Thoracic aorta (tissue), 2 donors: ENCODE results near the gene MTMR1. TPM values are rescaled to one million over a fixed set of nuclear protein-coding genes. Genes with fewer than 3 reads are reported as not detected.

Source experiments
- ATAC-seq: fragments of 150-250 bp; one replicate; pipeline ENCODE4 v1.8.0; 2017; ENCODE audit warnings: low read depth; ENCODE audit not compliant: insufficient number of reproducible peaks, low FRiP score
- DNase-seq: peaks from one replicate; pipeline ENCODE4 v3.0.0-alpha.2; 2020; ENCODE audit warnings: low spot score
- H3K27ac ChIP-seq, 2 donors: fragments of 200-600 bp; sonication (generic); 1 replicate in 1 of 2; 2 replicates in 1 of 2; pipeline ENCODE4 v1.5.1; 2016; ENCODE audit warnings: mild to moderate bottlenecking in 2 of 2, moderate library complexity in 2 of 2
- H3K27me3 ChIP-seq: fragments of 200-600 bp; sonication (generic); replicated peaks from 2 replicates; pipeline ENCODE4 v1.6.0; 2016; ENCODE audit warnings: mild to moderate bottlenecking; ENCODE audit not compliant: insufficient read depth
- H3K36me3 ChIP-seq: fragments of 200-600 bp; sonication (generic); one replicate; pipeline ENCODE4 v1.5.1; 2016
- H3K4me1 ChIP-seq, 2 donors: fragments of 200-600 bp; sonication (generic); 1 replicate in 1 of 2; 2 replicates in 1 of 2; pipeline versions ENCODE4 v1.5.1 to v1.6.0; 2016; ENCODE audit warnings: low read depth in 2 of 2, mild to moderate bottlenecking in 1 of 2; ENCODE audit not compliant: control insufficient read depth in 1 of 2
- H3K4me3 ChIP-seq: fragments of 200-600 bp; sonication (generic); 2 replicates; pipeline ENCODE4 v1.5.1; 2016; ENCODE audit warnings: mild to moderate bottlenecking
- H3K9me3 ChIP-seq: fragments of 200-600 bp; sonication (generic); 2 replicates; pipeline ENCODE4 v1.5.1; 2016
- total RNA-seq, 2 donors: library from RNA; depleted of rRNA; stranded (reverse); fragments of >200 nt; gene quantifications; one replicate each; pipeline versions ENCODE4 v1.1.0 to v1.2.3, GENCODE V29; 2016
- TF ChIP-seq, protein P1 (sequence below): fragments of 200-600 bp; sonication (generic); IDR thresholded peaks from one replicate; pipeline ENCODE4 v1.5.1; 2019; ENCODE audit warnings: antibody characterized with exemption

The MTMR1 gene
- total RNA-seq, 2 donors from 2014 or later, result 26.5 to 31.5 TPM

DNA sequence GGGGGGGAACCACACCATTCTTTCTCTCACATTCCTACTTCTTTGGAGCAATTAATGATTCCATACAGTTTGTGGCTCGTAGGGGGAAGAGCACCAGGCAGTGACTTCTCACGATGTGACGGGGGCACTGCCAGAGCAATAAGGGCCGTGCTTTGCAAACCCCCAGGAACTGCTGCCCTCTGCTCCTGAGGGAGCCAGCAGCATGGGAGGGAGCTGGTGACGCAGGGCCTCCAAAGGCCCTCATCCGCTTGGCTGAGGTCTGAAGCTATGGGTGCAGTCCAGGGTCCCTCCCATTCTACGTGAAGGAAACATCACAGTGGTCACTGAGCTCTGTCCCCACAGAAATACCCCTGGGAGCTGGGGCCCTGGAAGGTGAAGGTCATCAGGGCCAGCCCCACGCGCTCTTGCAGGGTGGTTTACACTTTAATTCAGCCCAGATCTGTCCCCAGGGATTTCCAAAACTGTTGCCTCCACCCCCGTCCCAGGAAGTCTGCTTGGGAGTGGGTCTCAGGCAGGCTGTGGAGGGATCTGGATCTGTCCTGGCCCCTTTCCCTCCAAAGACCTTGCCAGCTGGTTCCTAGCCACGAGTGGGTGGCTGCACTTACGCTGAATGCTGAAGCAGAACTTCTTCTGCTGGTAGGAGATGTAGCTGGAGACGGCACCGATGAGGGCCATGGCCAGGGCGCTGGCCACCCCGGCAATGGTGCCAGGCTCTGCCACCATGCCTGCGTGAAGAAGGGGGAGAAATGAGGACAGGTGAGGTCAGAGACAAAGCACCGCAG lies 82.6 kb downstream of the MTMR1 start:
- Histone ChIP-seq H3K36me3 (no peaks in the 10 kb centered on the region), H3K9me3 (no peaks in the 10 kb centered on the region), H3K27me3 (no peaks in the 10 kb centered on the region), H3K4me1 (no peaks in the 10 kb centered on the region), H3K27ac (no peak overlapping the region), H3K4me3 (no peak overlapping the region)
- TF ChIP-seq, protein P1, sequence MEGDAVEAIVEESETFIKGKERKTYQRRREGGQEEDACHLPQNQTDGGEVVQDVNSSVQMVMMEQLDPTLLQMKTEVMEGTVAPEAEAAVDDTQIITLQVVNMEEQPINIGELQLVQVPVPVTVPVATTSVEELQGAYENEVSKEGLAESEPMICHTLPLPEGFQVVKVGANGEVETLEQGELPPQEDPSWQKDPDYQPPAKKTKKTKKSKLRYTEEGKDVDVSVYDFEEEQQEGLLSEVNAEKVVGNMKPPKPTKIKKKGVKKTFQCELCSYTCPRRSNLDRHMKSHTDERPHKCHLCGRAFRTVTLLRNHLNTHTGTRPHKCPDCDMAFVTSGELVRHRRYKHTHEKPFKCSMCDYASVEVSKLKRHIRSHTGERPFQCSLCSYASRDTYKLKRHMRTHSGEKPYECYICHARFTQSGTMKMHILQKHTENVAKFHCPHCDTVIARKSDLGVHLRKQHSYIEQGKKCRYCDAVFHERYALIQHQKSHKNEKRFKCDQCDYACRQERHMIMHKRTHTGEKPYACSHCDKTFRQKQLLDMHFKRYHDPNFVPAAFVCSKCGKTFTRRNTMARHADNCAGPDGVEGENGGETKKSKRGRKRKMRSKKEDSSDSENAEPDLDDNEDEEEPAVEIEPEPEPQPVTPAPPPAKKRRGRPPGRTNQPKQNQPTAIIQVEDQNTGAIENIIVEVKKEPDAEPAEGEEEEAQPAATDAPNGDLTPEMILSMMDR, result no peak
- ATAC-seq (no peak), DNase-seq (no peak)

DNA sequence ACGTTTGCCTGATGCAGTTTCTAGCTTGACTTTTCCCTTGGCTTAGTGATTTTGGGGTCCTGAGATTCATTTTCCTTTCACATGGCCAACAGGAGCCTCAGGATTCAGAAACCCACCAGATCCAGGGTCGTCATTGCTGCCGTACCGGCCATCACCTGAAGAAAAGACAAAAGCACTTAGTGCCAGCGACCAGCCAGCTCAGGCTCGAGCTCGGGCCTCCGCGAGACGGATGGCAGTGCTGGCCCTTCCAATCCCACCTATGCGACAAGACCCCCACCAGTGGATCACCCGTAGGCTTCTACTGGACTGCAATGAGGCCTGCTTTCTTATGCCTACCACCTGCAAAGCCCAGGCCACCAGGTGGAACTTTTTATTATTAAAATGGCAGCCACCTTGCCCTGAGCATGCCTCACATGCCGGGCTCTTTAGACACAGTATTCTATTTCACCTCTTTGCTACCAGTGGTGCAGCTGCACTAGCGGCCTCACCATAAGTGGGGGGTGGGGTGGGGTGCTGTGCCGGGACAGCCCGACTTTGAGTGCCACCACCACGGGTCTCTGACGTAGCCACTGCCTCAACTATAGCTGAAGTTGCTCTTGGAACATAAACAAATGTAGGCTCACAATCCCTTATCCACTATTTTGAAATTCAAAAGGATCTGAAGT lies 84.3 kb downstream of the MTMR1 start:
- H3K4me3 ChIP-seq, result no peak overlapping the region
- DNase-seq, result no peak
- H3K4me1 ChIP-seq, result no peaks in the 10 kb centered on the region
- H3K27me3 ChIP-seq, result no peaks in the 10 kb centered on the region
- no peaks in the 10 kb centered on the region for H3K36me3 ChIP-seq
- TF ChIP-seq, protein P1, result no peak
- H3K9me3 ChIP-seq, result no peaks in the 10 kb centered on the region
- H3K27ac ChIP-seq, result no peak overlapping the region
- no peak for ATAC-seq

DNA sequence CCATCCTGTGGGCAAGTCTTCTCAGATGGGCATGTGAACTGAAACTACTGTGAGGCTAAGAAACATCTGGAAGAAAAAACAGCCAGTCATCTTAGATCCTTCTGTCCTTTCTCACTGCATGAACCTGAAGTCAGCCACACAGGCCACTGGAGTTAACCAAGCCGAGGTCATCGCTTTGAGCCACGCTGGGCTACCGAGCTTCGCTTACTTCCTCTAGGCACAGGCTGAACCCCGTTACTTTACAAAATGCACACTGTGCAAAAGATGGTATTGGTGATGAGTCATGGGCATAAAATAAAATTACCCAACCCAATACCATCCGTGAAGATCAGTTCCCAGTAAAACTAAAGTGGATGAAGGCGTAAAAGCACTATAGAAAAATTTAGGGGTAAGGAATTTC lies 86.2 kb downstream of the MTMR1 start:
- H3K27me3 ChIP-seq, result no peaks in the 10 kb centered on the region
- ATAC-seq (no peak), DNase-seq (no peak)
- H3K4me1 ChIP-seq, result no peaks in the 10 kb centered on the region
- H3K27ac ChIP-seq, result no peak overlapping the region
- TF ChIP-seq, protein P1, result no peak
- H3K9me3 ChIP-seq, result no peaks in the 10 kb centered on the region
- H3K36me3 ChIP-seq, result no peaks in the 10 kb centered on the region
- no peak overlapping the region for H3K4me3 ChIP-seq

DNA sequence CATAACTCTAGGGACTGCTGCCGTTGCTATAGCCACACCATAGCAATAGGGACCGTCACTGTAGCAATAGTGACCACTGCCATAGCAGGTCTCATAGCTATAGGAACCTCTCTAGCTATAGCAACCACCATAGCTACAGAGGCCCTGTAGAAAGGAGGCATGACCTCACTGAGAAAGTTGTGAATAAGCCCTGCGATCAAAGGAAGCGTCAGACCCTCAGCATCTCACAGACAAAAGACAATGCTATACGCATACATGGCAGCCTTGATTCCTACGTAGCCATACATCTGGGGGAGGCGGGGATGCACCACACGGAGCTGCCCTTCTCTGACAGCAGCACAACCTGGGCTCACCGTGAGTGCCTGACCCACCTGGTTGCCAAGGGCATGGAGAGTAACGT lies 88.5 kb downstream of the MTMR1 start:
- Histone ChIP-seq H3K4me1 (no peaks in the 10 kb centered on the region), H3K4me3 (no peak overlapping the region), H3K27me3 (no peaks in the 10 kb centered on the region), H3K27ac (no peak overlapping the region), H3K36me3 (no peaks in the 10 kb centered on the region), H3K9me3 (no peaks in the 10 kb centered on the region)
- DNase-seq, result no peak
- TF ChIP-seq, protein P1, result no peak
- no peak for ATAC-seq

DNA sequence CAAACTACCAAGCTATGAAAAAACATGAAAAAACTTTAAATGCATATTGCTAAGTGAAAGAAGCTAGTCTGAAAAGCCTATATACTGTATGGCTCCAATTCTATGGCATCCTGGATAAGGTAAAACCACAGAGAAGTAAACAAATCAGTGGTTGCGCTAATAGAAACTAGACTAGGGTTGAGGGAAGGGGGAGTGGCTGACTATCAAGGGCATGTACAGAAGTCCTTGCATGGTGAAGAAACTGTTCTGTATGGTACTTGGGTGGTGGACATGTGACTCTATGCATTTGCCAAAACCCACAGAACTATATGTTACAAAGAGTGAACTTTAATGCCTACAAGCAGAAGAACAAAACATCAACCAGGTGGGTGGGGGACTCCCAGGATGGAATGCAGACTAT lies 96.8 kb downstream of the MTMR1 start:
- ATAC-seq (no peak), DNase-seq (no peak)
- no peak overlapping the region for H3K4me3 ChIP-seq
- TF ChIP-seq, protein P1, result no peak
- H3K27me3 ChIP-seq, result no peaks in the 10 kb centered on the region
- no peaks in the 10 kb centered on the region for H3K4me1 ChIP-seq
- H3K27ac ChIP-seq, result no peak overlapping the region
- no peaks in the 10 kb centered on the region for H3K36me3 ChIP-seq
- no peaks in the 10 kb centered on the region for H3K9me3 ChIP-seq
